A549 (cell line): ENCODE results near the gene CCR5AS.
"Not testable (repeated sequence)": the region's sequence is repeated elsewhere in the genome, so short reads cannot be mapped to it uniquely, and the experiment has no call there.

Source experiments
- ATAC-seq, 2 experiments: fragments of 200-7000 bp in 1 of 2; fragments of >200 bp in 1 of 2; cut with Nextera tagmentation in 1 of 2; cut with Tn5 transposase in 1 of 2; 3 replicates each; pipeline versions ENCODE4 v1.8.0 to v1.9.1; 2018 to 2020; ENCODE audit warnings: mild to moderate bottlenecking in 1 of 2, moderate library complexity in 1 of 2
- CTCF ChIA-PET: fragments of 300-600 bp; sonication (Branson Sonifier 250); formaldehyde crosslinking; extraction: SDS; loops from one replicate; lab custom pipeline; 2021; ENCODE audit warnings: antibody characterized with exemption, inconsistent platforms; lab: Yijun Ruan, JAX
- POLR2A ChIA-PET: fragments of 350-600 bp; formaldehyde crosslinking; extraction: SDS; loops from one replicate; lab custom pipeline; 2021; ENCODE audit warnings: antibody characterized with exemption, inconsistent platforms; lab: Yijun Ruan, JAX
- DNase-seq, 2 experiments: peaks; one replicate each; pipeline versions ENCODE4 v3.0.0 to v3.0.0-alpha.2; 2011 to 2016; ENCODE audit warnings: low read depth in 1 of 2, low spot score in 1 of 2
- FAIRE-seq: peaks from 2 replicates; lab custom pipeline; 2011; peaks lifted over from hg19 to GRCh38; lab: Jason Lieb, UNC
- H3K27ac ChIP-seq, 2 experiments: fragments of >200 bp; sonication (Bioruptor Twin); formaldehyde crosslinking; 3 replicates each; pipeline ENCODE4 v1.5.1; 2016 to 2017
- H3K4me1 ChIP-seq: fragments of >200 bp; sonication (Bioruptor Twin); formaldehyde crosslinking; 3 replicates; pipeline ENCODE4 v1.6.1; 2016
- H3K4me2 ChIP-seq: fragments of >200 bp; sonication (Bioruptor Twin); formaldehyde crosslinking; 3 replicates; pipeline ENCODE4 v1.6.1; 2016
- H3K4me3 ChIP-seq: fragments of >200 bp; sonication (Bioruptor Twin); formaldehyde crosslinking; 3 replicates; pipeline ENCODE4 v1.5.1; 2016
- H3K9me3 ChIP-seq: fragments of >200 bp; sonication (Bioruptor Twin); formaldehyde crosslinking; 3 replicates; pipeline ENCODE4 v1.6.1; 2016
- CEBPB ChIP-seq, 2 experiments: fragments of >200 bp in 1 of 2; sonication (Bioruptor Twin) in 1 of 2; formaldehyde crosslinking in 1 of 2; IDR thresholded peaks; 2 replicates each; pipeline ENCODE4 v1.6.1; 2012 to 2016
- EP300 ChIP-seq, 2 experiments: fragments of >200 bp; sonication (Bioruptor Twin); formaldehyde crosslinking; IDR thresholded peaks; 2 replicates in 1 of 2; 3 replicates in 1 of 2; pipeline ENCODE4 v1.6.1; 2016 to 2017
- FOSL2 ChIP-seq, 2 experiments: fragments of 450-650 bp in 1 of 2; fragments of >200 bp in 1 of 2; sonication (Bioruptor Twin) in 1 of 2; formaldehyde crosslinking; IDR thresholded peaks; 2 replicates each; pipeline versions ENCODE4 v1.5.0 to v1.6.1; 2016 to 2020; ENCODE audit warnings: mild to moderate bottlenecking in 1 of 2, moderate library complexity in 1 of 2
- POLR2AphosphoS2 ChIP-seq: conservative IDR thresholded peaks from 2 replicates; pipeline ENCODE4 v1.6.1; 2012; ENCODE audit warnings: low read length, improper control_type of control experiment, inconsistent platforms
- TFCP2L1 ChIP-seq: fragments of 250-450 bp; sonication (Bioruptor Pico); IDR thresholded peaks from 2 replicates; pipeline ENCODE4 v1.5.0; 2021; ENCODE audit warnings: mild to moderate bottlenecking
- TP53 ChIP-seq: fragments of 250-450 bp; sonication (Bioruptor Pico); IDR thresholded peaks from 2 replicates; pipeline ENCODE4 v1.5.0; 2021; ENCODE audit warnings: mild to moderate bottlenecking, moderate library complexity
- ZFP36 ChIP-seq: fragments of 450-650 bp; IDR thresholded peaks from 2 replicates; pipeline ENCODE4 v1.6.1; 2014; ENCODE audit warnings: borderline replicate concordance; ENCODE audit not compliant: partially characterized antibody
- ZNF302 ChIP-seq: fragments of 250-450 bp; sonication (Bioruptor Pico); IDR thresholded peaks from 2 replicates; pipeline ENCODE4 v1.9.0; 2021; ENCODE audit warnings: inconsistent platforms, mild to moderate bottlenecking, moderate library complexity
- ZSCAN20 ChIP-seq: fragments of 250-450 bp; sonication (Bioruptor Pico); IDR thresholded peaks from 2 replicates; pipeline ENCODE4 v1.8.0; 2022; ENCODE audit warnings: mild to moderate bottlenecking, moderate library complexity
- WGBS: methylation state at CpG from one replicate; pipeline ENCODE4 v1.1.6; 2017; ENCODE audit errors: missing lambda C conversion rate; 5-methylcytosine and 5-hydroxymethylcytosine counted together
- TF ChIP-seq, protein P1 (sequence below): IDR thresholded peaks from 2 replicates; pipeline ENCODE4 v1.6.1; 2012

Gene CCR5AS

DNA sequence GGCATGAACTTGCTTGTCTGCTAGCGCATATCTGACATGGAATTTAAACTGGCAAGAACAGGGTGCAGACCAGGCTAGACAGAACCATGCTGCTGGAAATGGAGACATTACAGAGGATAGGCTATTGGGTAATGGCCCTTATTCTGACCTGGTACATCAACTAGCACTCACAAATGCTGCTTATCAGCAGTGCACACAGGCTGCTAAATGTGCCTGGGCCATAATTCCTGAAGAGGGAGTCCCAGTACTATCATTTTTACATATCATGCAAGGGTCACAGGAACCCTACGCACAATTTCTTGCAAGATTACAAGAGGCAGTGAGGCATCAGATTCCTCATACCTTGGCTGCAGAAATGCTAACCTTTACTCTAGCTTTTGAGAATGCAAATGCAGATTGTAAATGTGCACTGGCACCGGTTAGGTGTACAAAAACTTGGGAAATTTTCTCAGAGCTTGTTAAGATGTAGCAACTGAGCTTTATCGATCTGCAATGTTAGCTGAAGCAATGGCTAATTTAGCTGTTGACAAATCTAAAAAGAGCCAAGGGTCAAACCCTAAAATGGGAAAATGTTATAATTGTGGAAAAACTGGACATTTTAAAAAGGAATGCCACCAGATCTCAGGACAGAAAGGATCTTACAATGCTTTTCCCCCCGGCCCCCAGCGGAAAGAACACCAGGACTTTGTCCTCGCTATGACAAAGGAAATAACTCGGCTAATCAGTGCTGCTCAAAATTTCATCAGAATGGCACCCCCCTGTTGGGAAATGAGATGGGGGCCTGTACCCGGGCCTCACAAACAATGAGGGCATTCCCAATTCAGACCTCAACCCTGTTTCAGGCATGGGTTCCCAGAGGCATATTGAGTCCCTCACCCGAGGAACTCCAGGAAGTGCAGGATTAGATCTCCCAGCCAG lies 21.3 kb upstream of the CCR5AS start:
- no peak overlapping the region for H3K4me3 ChIP-seq
- TF ChIP-seq, protein P1, sequence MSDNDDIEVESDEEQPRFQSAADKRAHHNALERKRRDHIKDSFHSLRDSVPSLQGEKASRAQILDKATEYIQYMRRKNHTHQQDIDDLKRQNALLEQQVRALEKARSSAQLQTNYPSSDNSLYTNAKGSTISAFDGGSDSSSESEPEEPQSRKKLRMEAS: no peak
- TF ChIP-seq CEBPB (IDR thresholded peaks at IDR 0.05): no peak
- no peak for TF ChIP-seq ZFP36
- DNase-seq: no peak
- H3K4me2 ChIP-seq: no peak overlapping the region
- no peaks in the 10 kb centered on the region for H3K4me1 ChIP-seq
- CTCF ChIA-PET: interaction anchor here (0.7 kb wide), 1 partner anchor 10 kb away, joined by 3 read pairs; no protein-coding TSS in a partner anchor
- H3K9me3 ChIP-seq: no peaks in the 10 kb centered on the region
- no peak overlapping the region for H3K27ac ChIP-seq
- no peak for FAIRE-seq
- POLR2A ChIA-PET: no interaction called here
- WGBS: 56% methylated on average over 9 of the region's 10 CpGs
- ATAC-seq: no peak

DNA sequence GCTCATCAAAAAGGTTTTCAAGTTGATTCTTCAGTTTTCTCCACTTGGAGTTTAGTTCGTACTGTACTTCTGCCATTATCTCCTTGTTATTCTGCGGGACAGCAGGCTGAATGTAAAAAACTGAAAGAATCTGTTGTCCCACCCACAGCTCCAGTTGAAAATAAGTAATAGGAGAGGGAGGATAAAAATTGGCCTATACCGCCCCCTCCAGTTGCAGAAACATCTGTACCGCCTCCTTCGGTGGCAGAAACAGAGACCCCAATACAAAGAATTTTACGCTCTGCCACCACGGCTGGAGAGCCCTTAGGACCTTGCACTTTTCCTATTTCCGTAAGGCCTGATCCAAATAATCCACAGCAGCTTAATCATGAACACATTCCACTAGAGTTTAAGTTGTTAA lies 20.5 kb upstream of the CCR5AS start:
- WGBS: 58% methylated on average over 8 of the region's 8 CpGs

DNA sequence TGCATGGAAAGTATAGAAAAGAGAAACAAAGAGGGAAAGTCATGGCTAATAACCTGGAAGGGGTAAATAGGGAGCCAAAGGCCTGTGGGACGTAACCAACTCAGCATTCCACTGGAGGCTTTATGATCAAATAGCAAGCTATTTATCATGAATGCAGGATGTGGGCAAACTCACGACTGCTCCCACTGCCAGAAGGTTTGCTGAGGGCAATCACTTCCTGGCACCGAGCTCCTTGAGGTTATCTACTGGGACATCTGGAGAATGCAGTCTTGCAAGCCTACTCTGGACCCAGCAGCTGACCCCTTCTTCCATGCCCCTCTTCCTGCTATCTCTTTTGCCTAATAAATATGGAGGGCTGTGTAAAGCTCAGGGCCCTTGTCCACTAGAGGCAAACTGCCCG lies 19.6 kb upstream of the CCR5AS start:
- POLR2A ChIA-PET, ATAC-seq, H3K4me3 ChIP-seq, H3K27ac ChIP-seq, DNase-seq, H3K4me1 ChIP-seq, H3K4me2 ChIP-seq, FAIRE-seq, H3K9me3 ChIP-seq, CTCF ChIA-PET: not testable (repeated sequence)
- 48% methylated on average over 4 of the region's 4 CpGs for WGBS

More for the DNA sequence above, 20.5 kb upstream of the CCR5AS start:
- H3K27ac ChIP-seq, H3K9me3 ChIP-seq, H3K4me2 ChIP-seq, FAIRE-seq, DNase-seq, ATAC-seq, H3K4me3 ChIP-seq, POLR2A ChIA-PET, H3K4me1 ChIP-seq: not testable (repeated sequence)
- CTCF ChIA-PET: interaction anchor here (0.7 to 0.8 kb wide), 3 partner anchors 10 to 16 kb away, joined by 3 read pairs; no protein-coding TSS in a partner anchor

DNA sequence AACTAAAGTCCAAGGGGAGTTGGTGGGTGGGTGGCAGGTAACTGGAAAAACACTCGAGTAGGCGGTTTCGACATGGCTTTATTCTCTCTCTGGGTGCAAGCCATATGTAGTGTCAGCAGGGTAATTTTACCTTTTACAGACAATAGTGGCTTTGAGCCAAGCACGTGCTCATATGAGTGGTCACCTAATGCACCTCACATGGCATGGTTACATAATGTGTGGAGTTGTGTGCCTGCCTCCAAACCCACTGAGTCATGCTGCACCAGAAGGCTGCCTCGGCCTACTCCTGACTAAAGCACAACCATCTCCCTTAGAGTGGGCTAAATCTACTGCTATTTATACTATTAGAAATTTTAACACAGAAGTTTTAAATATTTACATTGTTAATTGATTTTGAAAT lies 16.7 kb upstream of the CCR5AS start:
- no peak for DNase-seq
- no peaks in the 10 kb centered on the region for H3K9me3 ChIP-seq
- TF ChIP-seq TFCP2L1: no peak
- TF ChIP-seq ZNF302 (CRISPR knock-in tag): no peak
- no peak for TF ChIP-seq ZSCAN20 (CRISPR knock-in tag)
- TF ChIP-seq FOSL2 (IDR thresholded peaks at IDR 0.05): no peak
- no peak for TF ChIP-seq FOSL2 (CRISPR knock-in tag; IDR thresholded peaks at IDR 0.05)
- no peak for TF ChIP-seq EP300 (IDR thresholded peaks at IDR 0.05)
- TF ChIP-seq ZFP36: no peak
- TF ChIP-seq, all 56 proteins: peak for 0
- Histone ChIP-seq H3K4me3 (no peak overlapping the region), H3K4me2 (no peak overlapping the region), H3K27ac (no peak overlapping the region), H3K4me1 (no peaks in the 10 kb centered on the region)
- 77% methylated on average over 5 of the region's 5 CpGs for WGBS
- POLR2A ChIA-PET: no interaction called here
- FAIRE-seq: no peak
- CTCF ChIA-PET: interaction anchor here (0.9 to 1.0 kb wide), 2 partner anchors 12 to 19 kb away, joined by 3 read pairs; no protein-coding TSS in a partner anchor
- ATAC-seq: no peak

DNA sequence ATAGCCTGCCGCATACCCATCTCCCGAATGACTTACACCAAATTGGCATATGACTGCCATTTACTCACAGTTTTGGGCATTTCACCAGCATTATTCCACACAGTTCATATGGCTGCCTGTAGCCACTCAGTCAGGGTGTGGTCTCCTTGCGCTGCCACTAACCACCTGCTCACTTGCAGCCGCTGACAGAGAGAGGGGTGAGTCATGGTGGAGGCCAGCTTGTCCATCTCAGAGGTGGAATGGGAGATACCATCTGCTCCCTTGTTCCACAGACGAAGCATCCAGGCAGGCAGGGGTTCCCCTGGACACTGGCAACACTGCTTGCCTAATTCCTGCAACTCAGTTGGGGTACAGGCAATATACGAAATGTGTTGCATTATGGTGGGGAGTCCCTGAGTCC lies 15.8 kb upstream of the CCR5AS start:
- DNase-seq: no peak
- FAIRE-seq: no peak
- POLR2A ChIA-PET: no interaction called here
- 50% methylated on average over 4 of the region's 6 CpGs for whole genome bisulfite sequencing
- ATAC-seq: peak in 1 of 2 experiments; percentile 19; a peak in 1 of 6 replicates
- CTCF ChIA-PET: no interaction called here
- TF ChIP-seq POLR2AphosphoS2 (no peak), ZNF302 (CRISPR knock-in tag) (no peak)
- H3K9me3 ChIP-seq: no peaks in the 10 kb centered on the region
- H3K4me1 ChIP-seq: no peaks in the 10 kb centered on the region
- H3K4me2 ChIP-seq: no peak overlapping the region
- no peak overlapping the region for H3K4me3 ChIP-seq
- no peak overlapping the region for H3K27ac ChIP-seq

DNA sequence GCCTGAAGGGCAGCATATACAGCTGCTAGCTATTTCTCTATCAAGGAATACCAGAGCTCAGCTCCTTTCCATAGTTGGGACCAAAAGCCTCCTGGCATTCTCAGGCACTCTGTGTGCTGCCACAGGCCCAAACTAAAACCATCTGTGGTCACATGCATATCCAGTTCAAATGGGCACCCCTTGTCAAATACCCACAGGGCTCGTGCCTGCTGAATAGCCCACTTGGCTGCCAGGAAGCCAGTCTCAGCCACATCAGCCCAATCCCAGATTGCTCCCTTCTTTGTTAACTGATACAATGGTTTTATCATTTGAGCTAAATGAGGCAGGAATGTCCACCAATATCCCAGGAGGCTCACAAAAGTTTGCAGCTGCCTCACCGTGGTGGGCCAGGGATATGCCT lies 14.1 kb upstream of the CCR5AS start:
- ChIA-PET CTCF (no interaction called here), POLR2A (no interaction called here)
- Histone ChIP-seq H3K4me1 (no peaks in the 10 kb centered on the region), H3K4me2 (no peak overlapping the region), H3K9me3 (no peaks in the 10 kb centered on the region), H3K4me3 (no peak overlapping the region), H3K27ac (no peak overlapping the region)
- DNase-seq: no peak
- 0% methylated on average over 1 of the region's 2 CpGs for WGBS
- FAIRE-seq: no peak
- ATAC-seq: no peak
- TF ChIP-seq TP53 (CRISPR knock-in tag): no peak
